Measurements from ENCODE around the gene RPL37. TPM values are rescaled to one million over a fixed set of nuclear protein-coding genes. Genes with fewer than 3 reads are reported as not detected.
A peak's percentile ranks its signal among the peaks of the same experiment; 100 is the strongest.
"Not testable (repeated sequence)": the region's sequence is repeated elsewhere in the genome, so short reads cannot be mapped to it uniquely, and the experiment has no call there.

RPL37 gene
- 2,788 TPM for polyA plus RNA-seq (2013, experiment 1 of 2)
- 2,704 TPM for polyA plus RNA-seq (2013, experiment 2 of 2)

- Histone ChIP-seq H3K4me1 (ENCODE audit: control insufficient read depth, insufficient read depth, low read length, poor library complexity, severe bottlenecking) (peaks cover 21% of the 10 kb centered on the region), H3K36me3 (ENCODE audit: control insufficient read depth, insufficient read depth, low read length) (peaks cover 44% of the 10 kb centered on the region), H3K4me3 (ENCODE audit: extremely low read depth, insufficient read depth, low read length, poor library complexity, severe bottlenecking) (peak within 1 kb of the TSS; percentile 91), H3K9me3 (ENCODE audit: control insufficient read depth, low read length) (no peaks in the 10 kb centered on the region), H3K27ac (ENCODE audit: low read depth, low read length, severe bottlenecking) (peak within 1 kb of the TSS; percentile 95)
- 0 to 3% methylated on average over 46 to 56 of the region's 61 CpGs for WGBS, 2 experiments (ENCODE audit: insufficient coverage in 2 of 2)
Measured at GRCh38 chr5:40834849-40835787, at the start of gene RPL37. RPL37 (minus strand) TSS chr5:40835222; CDS start chr5:40835185, 37 bp downstream.

- not testable (repeated sequence) for H3K4me1 ChIP-seq (ENCODE audit: control insufficient read depth, insufficient read depth, low read length, poor library complexity, severe bottlenecking); H3K4me3 ChIP-seq (ENCODE audit: extremely low read depth, insufficient read depth, low read length, poor library complexity, severe bottlenecking); H3K36me3 ChIP-seq (ENCODE audit: control insufficient read depth, insufficient read depth, low read length); H3K9me3 ChIP-seq (ENCODE audit: control insufficient read depth, low read length); H3K27ac ChIP-seq (ENCODE audit: low read depth, low read length, severe bottlenecking)
- 83% methylated on average over 1 of the region's 1 CpG; no CpG with 5 or more reads in 1 of the 2 experiments for WGBS, 2 experiments (ENCODE audit: insufficient coverage in 2 of 2)
Measured at GRCh38 chr5:40883051-40883450, 48.0 kb upstream of the RPL37 start.

- H3K36me3 ChIP-seq (ENCODE audit: control insufficient read depth, insufficient read depth, low read length) = no peaks in the 10 kb centered on the region
- no peaks in the 10 kb centered on the region for H3K4me1 ChIP-seq (ENCODE audit: control insufficient read depth, insufficient read depth, low read length, poor library complexity, severe bottlenecking)
- WGBS, 2 experiments (ENCODE audit: insufficient coverage in 2 of 2) = 76 to 85% methylated on average over 3 to 4 of the region's 4 CpGs
- H3K27ac ChIP-seq (ENCODE audit: low read depth, low read length, severe bottlenecking) = no peak overlapping the region
- H3K4me3 ChIP-seq (ENCODE audit: extremely low read depth, insufficient read depth, low read length, poor library complexity, severe bottlenecking) = no peak overlapping the region
- H3K9me3 ChIP-seq (ENCODE audit: control insufficient read depth, low read length) = peaks cover 13% of the 10 kb centered on the region
Measured at GRCh38 chr5:40882291-40882690, 47.3 kb upstream of the RPL37 start.

- H3K4me3 ChIP-seq (ENCODE audit: extremely low read depth, insufficient read depth, low read length, poor library complexity, severe bottlenecking) = no peak overlapping the region
- peaks cover 16% of the 10 kb centered on the region for H3K9me3 ChIP-seq (ENCODE audit: control insufficient read depth, low read length)
- H3K4me1 ChIP-seq (ENCODE audit: control insufficient read depth, insufficient read depth, low read length, poor library complexity, severe bottlenecking) = no peaks in the 10 kb centered on the region
- WGBS, 2 experiments (ENCODE audit: insufficient coverage in 2 of 2) = 71 to 83% methylated on average over 1 to 3 of the region's 10 CpGs
- H3K27ac ChIP-seq (ENCODE audit: low read depth, low read length, severe bottlenecking) = no peak overlapping the region
- H3K36me3 ChIP-seq (ENCODE audit: control insufficient read depth, insufficient read depth, low read length) = no peaks in the 10 kb centered on the region
Measured at GRCh38 chr5:40879163-40879942, 44.3 kb upstream of the RPL37 start.

GRCh38 chr5:40877371-40877988, 42.5 kb upstream of the RPL37 start:
- H3K27ac ChIP-seq (ENCODE audit: low read depth, low read length, severe bottlenecking) = no peak overlapping the region
- WGBS, 2 experiments (ENCODE audit: insufficient coverage in 2 of 2) = 89 to 100% methylated on average over 3 to 4 of the region's 6 CpGs
- peaks cover 12% of the 10 kb centered on the region for H3K9me3 ChIP-seq (ENCODE audit: control insufficient read depth, low read length)
- no peak overlapping the region for H3K4me3 ChIP-seq (ENCODE audit: extremely low read depth, insufficient read depth, low read length, poor library complexity, severe bottlenecking)
- no peaks in the 10 kb centered on the region for H3K36me3 ChIP-seq (ENCODE audit: control insufficient read depth, insufficient read depth, low read length)
- no peaks in the 10 kb centered on the region for H3K4me1 ChIP-seq (ENCODE audit: control insufficient read depth, insufficient read depth, low read length, poor library complexity, severe bottlenecking)

- peaks cover 6% of the 10 kb centered on the region for H3K9me3 ChIP-seq (ENCODE audit: control insufficient read depth, low read length)
- H3K4me3 ChIP-seq (ENCODE audit: extremely low read depth, insufficient read depth, low read length, poor library complexity, severe bottlenecking) = no peak overlapping the region
- no peaks in the 10 kb centered on the region for H3K36me3 ChIP-seq (ENCODE audit: control insufficient read depth, insufficient read depth, low read length)
- WGBS, 2 experiments (ENCODE audit: insufficient coverage in 2 of 2) = 87 to 100% methylated on average over 1 to 3 of the region's 3 CpGs
- no peak overlapping the region for H3K27ac ChIP-seq (ENCODE audit: low read depth, low read length, severe bottlenecking)
- no peaks in the 10 kb centered on the region for H3K4me1 ChIP-seq (ENCODE audit: control insufficient read depth, insufficient read depth, low read length, poor library complexity, severe bottlenecking)
Measured at GRCh38 chr5:40875958-40876357, 40.9 kb upstream of the RPL37 start.

GRCh38 chr5:40873286-40873880, 38.4 kb upstream of the RPL37 start:
- no peaks in the 10 kb centered on the region for H3K36me3 ChIP-seq (ENCODE audit: control insufficient read depth, insufficient read depth, low read length)
- H3K4me3 ChIP-seq (ENCODE audit: extremely low read depth, insufficient read depth, low read length, poor library complexity, severe bottlenecking) = no peak overlapping the region
- H3K9me3 ChIP-seq (ENCODE audit: control insufficient read depth, low read length) = peaks cover 6% of the 10 kb centered on the region
- no peak overlapping the region for H3K27ac ChIP-seq (ENCODE audit: low read depth, low read length, severe bottlenecking)
- 81 to 92% methylated on average over 3 of the region's 3 CpGs for WGBS, 2 experiments (ENCODE audit: insufficient coverage in 2 of 2)
- no peaks in the 10 kb centered on the region for H3K4me1 ChIP-seq (ENCODE audit: control insufficient read depth, insufficient read depth, low read length, poor library complexity, severe bottlenecking)

GRCh38 chr5:40872253-40872652, 37.2 kb upstream of the RPL37 start:
- not testable (repeated sequence) for H3K27ac ChIP-seq (ENCODE audit: low read depth, low read length, severe bottlenecking); H3K4me3 ChIP-seq (ENCODE audit: extremely low read depth, insufficient read depth, low read length, poor library complexity, severe bottlenecking); H3K36me3 ChIP-seq (ENCODE audit: control insufficient read depth, insufficient read depth, low read length); H3K4me1 ChIP-seq (ENCODE audit: control insufficient read depth, insufficient read depth, low read length, poor library complexity, severe bottlenecking); H3K9me3 ChIP-seq (ENCODE audit: control insufficient read depth, low read length)
- 86 to 87% methylated on average over 1 to 3 of the region's 8 CpGs for WGBS, 2 experiments (ENCODE audit: insufficient coverage in 2 of 2)

- Histone ChIP-seq H3K9me3 (ENCODE audit: control insufficient read depth, low read length) (no peaks in the 10 kb centered on the region), H3K27ac (ENCODE audit: low read depth, low read length, severe bottlenecking) (no peak overlapping the region), H3K4me1 (ENCODE audit: control insufficient read depth, insufficient read depth, low read length, poor library complexity, severe bottlenecking) (no peaks in the 10 kb centered on the region), H3K36me3 (ENCODE audit: control insufficient read depth, insufficient read depth, low read length) (no peaks in the 10 kb centered on the region), H3K4me3 (ENCODE audit: extremely low read depth, insufficient read depth, low read length, poor library complexity, severe bottlenecking) (no peak overlapping the region)
- WGBS, 2 experiments (ENCODE audit: insufficient coverage in 2 of 2) = 58 to 100% methylated on average over 1 to 3 of the region's 4 CpGs
Measured at GRCh38 chr5:40871177-40871576, 36.2 kb upstream of the RPL37 start.

- WGBS, 2 experiments (ENCODE audit: insufficient coverage in 2 of 2) = no CpG with 5 or more reads among the region's 1 CpG
- H3K9me3 ChIP-seq (ENCODE audit: control insufficient read depth, low read length) = no peaks in the 10 kb centered on the region
- no peak overlapping the region for H3K4me3 ChIP-seq (ENCODE audit: extremely low read depth, insufficient read depth, low read length, poor library complexity, severe bottlenecking)
- no peaks in the 10 kb centered on the region for H3K36me3 ChIP-seq (ENCODE audit: control insufficient read depth, insufficient read depth, low read length)
- no peaks in the 10 kb centered on the region for H3K4me1 ChIP-seq (ENCODE audit: control insufficient read depth, insufficient read depth, low read length, poor library complexity, severe bottlenecking)
- H3K27ac ChIP-seq (ENCODE audit: low read depth, low read length, severe bottlenecking) = no peak overlapping the region
Measured at GRCh38 chr5:40869384-40869783, 34.4 kb upstream of the RPL37 start.
